Stimulated activated CD4-positive, alpha-beta T cell treated with anti-CD3 and anti-CD28 coated beads, Interleukin-1b, Interleukin-23, amount 100 ng/mL, for 4 hours (primary cell): ENCODE data around the gene IL1B.
"Not testable (repeated sequence)": the region's sequence is repeated elsewhere in the genome, so short reads cannot be mapped to it uniquely, and the experiment has no call there.

Experiments
- DNase-seq, 2 donors: peaks; one replicate each; pipeline ENCODE4 v3.0.0-alpha.2; 2020; ENCODE audit warnings: low read depth in 2 of 2

Gene IL1B

DNA sequence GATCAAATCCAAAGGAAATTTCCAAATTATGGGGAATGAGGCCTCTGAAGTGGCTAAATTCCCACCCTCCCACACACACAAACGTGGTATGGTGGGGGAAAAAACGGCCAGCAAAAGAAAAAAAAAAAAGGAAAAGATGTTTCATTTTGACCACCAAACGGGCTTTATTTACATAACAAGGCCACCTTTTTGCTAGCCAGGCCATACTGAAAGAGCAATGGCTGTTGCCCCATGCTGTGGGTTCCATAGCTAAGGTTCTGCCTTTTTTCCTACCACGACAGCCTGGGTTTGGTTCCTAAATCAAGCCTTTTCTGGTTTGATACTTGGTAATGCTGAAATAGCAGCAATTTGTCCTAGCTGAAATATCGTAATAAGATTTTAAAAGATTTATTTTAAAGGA, 14.0 kb upstream of the IL1B start:
- no peak for DNase-seq

GRCh38 chr2:112849956-112850355, 13.4 kb upstream of the IL1B start:
- no peak for DNase-seq

DNA sequence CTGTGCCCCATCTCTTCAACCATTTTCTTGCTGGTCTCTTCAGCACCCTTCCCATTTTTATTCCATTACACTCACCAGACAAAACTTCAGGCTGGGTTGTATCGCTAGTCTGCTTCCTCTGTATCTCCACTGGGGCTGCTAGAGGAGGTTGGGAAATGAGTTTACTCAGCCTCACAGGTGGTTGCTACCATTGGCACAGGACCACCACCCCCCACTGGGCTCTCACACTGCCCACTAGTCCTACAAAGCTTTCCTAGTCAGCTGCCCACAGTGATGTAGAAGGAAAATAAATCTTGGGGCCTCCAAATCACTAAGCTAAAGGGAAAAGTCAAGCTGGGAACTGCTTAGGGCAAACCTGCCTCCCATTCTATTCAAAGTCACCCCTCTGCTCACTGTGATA, 12.3 kb upstream of the IL1B start:
- DNase-seq = no peak

DNA sequence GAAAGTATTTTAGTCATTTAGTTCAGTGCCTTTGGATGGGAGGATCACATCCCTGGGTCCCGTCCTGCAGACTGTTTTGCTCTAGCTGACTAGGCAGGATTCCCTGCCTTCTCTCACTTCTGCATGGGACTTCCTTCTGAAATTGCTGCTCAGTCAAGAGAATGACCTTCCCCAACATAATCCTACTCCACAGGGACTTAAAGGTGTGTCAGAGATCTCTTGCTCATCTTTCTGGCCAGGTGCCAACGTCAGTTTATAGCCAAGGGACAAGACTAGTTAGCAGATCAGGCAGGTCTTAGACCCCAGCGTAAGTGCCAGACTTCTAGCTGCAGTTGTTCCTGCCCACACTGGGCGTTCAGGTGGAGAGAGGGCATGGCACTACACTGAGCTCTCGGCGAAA, 9.5 kb upstream of the IL1B start:
- no peak for DNase-seq

DNA sequence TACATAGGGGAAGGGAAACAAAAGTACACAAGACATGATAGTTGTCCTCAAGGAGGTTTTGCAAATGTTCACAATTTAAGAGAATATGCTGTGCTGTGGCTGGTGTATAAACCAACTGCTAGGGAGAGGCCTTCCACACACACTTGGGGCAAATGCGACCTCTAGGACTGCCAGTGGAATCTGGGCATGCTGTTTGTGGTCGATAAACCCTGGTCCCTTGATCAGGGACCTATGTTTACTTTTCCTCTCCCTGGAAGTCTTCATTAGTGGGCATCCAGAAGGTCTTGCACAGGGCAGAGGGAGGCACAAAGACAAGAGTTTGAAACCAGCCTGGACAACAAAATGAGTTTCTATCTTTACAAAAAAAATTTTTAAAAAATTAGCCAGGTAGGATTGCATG, 7.3 kb upstream of the IL1B start:
- no peak for DNase-seq

DNA sequence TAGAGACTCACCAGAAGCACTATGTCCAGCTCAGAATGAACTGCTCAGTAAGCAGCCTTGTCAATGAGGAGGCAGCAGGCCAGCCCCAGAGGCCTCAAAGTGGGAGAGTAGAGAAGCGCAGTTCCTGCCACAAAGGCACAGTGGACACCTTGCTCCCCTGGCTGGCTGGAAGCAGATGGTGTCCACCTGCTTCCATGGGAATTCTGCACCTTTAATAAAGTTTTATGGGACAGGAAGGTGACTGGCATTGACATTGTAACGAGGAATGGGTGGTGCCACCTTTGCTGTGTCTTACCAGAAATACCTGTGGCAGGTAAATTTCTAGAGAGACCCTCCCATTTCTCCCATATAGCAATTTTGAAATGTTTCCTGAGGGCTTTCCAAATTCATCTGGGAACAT, 6.7 kb upstream of the IL1B start:
- DNase-seq = no peak

- no peak for DNase-seq
Measured at GRCh38 chr2:112841295-112842044, 4.9 kb upstream of the IL1B start.

- no peak for DNase-seq
Measured at GRCh38 chr2:112840068-112840445, 3.5 kb upstream of the IL1B start.

GRCh38 chr2:112839407-112840067, 3.0 kb upstream of the IL1B start:
- no peak for DNase-seq

DNA sequence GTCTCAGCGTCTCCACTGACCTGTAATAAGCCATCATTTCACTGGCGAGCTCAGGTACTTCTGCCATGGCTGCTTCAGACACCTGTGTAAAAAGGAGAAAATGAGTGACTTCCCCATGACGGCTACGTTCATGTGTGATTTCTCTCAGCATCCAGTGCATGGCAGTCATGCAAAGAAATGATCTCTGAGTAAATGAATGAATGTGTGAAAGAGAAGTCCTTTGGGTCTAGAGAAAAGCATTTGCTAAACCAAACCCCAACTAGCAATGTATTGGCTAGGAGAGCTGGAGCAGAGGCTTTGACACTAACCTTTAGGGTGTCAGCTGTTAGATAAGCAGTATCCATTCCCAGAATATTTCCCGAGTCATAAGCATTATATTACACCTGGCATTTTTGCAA, 417 bp downstream of the IL1B start:
- no peak for DNase-seq

DNA sequence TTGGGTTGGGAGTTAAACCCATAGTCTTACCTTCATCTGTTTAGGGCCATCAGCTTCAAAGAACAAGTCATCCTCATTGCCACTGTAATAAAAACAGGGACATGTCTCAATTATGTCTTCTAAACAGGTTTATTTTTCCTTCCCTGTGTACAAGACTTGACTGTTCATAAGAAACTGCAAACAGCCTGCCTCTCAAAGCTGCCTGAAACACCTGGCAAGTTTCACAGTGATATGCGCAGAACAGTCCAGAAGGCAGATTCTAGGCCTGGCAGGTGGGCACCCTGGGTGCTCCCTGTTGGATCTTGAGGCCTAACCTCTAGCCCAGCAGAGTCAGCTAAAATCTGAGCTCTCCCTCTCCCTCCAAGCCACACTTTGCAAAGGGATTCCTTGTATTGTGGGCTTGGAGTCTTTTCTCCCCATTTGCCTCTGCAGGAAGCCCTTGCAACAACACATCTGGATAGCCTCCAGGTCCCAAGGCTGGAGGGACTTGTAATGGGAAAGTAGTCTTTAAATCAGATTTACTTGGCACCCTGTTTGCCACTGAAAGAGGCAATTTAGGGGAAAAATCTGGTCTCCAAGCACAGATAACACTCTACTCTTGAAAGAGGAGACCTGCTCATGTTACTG, 930 bp downstream of the IL1B start:
- no peak for DNase-seq

DNA sequence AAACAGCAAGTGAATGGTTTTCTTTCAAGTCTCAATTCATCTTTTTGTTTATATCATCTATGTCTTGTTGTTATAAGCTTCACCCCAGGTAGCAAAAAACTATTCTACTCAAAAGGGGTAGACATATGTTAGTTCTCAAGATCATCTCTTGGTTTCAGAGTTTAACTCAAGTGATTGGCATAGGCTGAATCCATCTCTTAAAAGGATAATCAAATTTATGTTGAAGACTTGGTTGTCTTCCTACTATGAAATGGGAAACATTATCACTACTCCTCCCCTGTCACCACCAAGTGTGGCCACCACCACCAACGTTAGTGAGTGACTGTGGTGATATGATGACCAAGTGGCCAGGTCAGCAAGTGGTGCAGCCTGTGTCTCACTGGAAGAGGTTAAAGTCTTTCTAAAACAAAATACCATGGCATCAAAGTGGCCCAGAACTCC, 1.5 kb downstream of the IL1B start:
- no peak for DNase-seq

- no peak for DNase-seq
Measured at GRCh38 chr2:112834396-112835037, 2.1 kb downstream of the IL1B start.

DNA sequence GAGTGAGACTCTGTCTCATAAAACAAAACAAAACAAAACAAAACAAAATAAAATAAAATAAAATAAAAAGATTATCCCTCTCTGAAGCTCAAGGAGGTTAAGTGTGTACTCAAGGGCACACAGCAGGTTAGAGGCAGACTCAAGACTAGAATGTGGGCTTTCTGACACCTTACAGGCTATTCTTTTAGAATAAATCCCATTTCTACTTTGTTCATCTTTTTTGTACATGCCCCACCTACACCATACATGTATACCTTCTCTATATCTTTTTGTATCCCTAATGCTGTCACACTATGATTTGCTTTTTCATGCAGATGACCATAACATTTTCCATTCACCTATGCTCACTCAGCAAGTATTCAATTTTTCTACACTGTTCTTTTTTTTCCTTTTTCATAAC, 2.6 kb downstream of the IL1B start:
- no peak for DNase-seq

DNA sequence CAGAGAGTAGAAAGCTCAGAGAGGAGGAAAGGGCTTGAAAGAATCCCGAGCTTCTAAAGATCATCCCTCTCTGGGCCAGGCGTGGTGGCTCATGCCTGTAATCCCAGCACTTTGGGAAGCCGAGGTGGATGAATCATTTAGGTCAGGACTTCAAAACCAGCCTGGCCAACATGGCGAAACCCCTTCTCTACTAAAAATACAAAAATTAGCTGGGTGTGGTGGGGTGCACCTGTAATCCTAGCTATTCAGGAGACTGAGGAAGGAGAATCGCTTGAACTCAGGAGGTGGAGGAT, 3.0 kb downstream of the IL1B start:
- not testable (repeated sequence) for DNase-seq

DNA sequence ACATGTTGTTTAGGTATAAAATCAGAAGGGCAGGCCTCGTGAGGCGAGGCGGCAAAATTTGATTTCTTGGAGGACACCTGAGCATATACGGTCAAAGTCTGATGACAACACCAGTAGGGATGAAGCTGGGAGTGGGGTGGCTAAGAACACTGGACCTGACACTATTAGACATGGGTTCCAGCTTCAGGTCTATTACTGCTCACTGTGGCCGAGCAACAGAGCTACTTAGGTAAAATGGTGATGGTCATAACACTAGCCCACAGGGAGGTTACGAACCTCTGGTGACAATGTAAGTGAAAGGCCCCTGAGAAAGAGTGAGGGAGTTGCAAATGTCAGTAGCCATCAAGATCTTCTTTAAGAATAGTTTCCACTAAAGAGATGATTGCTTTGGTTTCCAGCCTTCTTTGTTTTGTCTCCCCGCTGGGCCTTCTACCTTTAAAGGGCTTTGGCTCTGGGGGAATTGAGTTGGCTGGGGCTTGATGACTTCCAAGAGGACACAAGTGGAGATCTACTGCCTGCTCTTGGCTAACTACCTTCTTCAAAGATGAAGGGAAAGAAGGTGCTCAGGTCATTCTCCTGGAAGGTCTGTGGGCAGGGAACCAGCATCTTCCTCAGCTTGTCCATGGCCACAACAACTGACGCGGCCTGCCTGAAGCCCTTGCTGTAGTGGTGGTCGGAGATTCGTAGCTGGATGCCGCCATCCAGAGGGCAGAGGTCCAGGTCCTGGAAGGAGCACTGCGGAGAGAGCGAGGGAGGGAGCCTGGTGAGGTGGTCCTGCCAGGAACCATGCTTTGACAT, 3.5 kb downstream of the IL1B start:
- DNase-seq = no peak

DNA sequence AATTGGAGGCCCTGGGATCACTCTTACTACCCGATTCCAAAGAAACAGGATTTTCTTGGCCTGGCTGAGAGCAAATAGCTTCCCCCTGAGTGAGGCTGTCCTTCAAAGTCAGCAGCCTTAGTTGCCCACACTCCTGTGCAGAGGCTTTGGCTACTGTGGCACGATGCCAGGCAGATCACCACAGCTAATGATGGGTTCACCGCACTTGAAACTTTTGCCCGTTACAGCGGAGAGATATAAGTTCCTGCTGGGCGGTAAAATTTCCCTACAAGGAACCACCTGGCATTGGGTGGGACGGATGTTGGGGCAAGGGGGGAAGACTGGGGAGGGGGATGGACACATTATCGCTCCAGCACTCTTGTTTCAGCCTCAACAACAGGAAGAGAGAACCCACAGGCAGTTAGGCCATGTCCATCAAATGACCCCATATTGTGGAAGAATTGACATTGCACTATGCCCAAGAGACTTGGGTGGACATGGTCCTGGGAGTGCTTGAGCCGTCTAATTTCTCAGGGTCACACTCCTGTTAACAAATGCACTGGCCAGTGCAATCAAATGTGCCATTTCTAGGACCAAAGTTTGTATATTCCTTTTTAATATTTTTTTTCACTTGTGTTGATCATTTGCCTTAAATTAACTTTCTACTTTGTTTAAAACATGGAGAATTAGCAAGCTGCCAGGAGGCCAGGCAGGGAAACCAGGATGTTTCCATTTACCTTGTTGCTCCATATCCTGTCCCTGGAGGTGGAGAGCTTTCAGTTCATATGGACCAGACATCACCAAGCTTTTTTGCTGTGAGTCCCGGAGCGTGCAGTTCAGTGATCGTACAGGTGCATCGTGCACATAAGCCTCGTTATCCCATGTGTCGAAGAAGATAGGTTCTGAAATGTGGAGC, 4.4 kb downstream of the IL1B start:
- DNase-seq = no peak

DNA sequence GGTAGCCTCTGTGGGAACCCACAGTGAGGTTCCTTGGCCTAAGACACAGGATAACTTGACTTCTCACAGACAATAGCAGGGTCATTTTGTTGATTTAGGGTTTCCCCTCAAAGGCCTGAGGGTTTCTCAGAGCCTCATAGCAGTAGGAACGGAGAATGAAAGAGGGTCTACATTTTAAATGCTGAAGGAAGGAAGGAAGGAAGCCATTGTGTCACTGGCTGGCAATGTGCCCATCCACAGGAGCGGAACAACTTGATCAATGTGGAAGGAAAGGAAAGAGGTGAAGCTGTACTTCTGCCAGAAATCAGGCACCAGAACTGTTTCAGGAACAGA, 5.1 kb downstream of the IL1B start:
- DNase-seq = no peak

GRCh38 chr2:112830682-112831512, 5.7 kb downstream of the IL1B start:
- DNase-seq = no peak

DNA sequence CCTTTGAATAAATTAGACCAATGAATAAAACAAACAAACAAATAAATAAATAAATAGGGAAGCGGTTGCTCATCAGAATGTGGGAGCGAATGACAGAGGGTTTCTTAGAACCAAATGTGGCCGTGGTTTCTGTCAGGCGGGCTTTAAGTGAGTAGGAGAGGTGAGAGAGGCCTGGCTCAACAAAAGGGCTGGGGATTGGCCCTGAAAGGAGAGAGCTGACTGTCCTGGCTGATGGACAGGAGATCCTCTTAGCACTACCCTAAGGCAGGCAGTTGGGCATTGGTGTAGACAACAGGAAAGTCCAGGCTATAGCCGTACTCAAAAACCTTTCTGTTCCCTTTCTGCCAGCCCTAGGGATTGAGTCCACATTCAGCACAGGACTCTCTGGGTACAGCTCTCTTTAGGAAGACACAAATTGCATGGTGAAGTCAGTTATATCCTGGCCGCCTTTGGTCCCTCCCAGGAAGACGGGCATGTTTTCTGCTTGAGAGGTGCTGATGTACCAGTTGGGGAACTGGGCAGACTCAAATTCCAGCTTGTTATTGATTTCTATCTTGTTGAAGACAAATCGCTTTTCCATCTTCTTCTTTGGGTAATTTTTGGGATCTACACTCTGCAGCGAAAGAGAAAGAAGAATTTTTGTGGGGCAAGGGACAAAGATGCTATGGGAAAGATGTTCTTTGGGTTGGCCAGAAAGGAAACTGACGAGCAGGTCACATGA, 6.5 kb downstream of the IL1B start:
- no peak for DNase-seq
